ENCODE measurements around the gene NLRP1. TPM values are rescaled to one million over a fixed set of nuclear protein-coding genes. Genes with fewer than 3 reads are reported as not detected.

Gene NLRP1
- total and polyA plus RNA-seq, 9 of the 15 experiments (the other 6 are each of a cell fraction or from before 2014, with no cell fraction given): 4.0 to 69.4 (median 27.7) TPM

GRCh38 chr17:5615476-5615875, 31.2 kb upstream of the NLRP1 start:
- Histone ChIP-seq H3K9ac (ENCODE audit: insufficient read depth in 1 of 2, low read depth in 2 of 2, low read length in 2 of 2) (no peak overlapping the region), H3K27me3 (ENCODE audit: control insufficient read depth in 2 of 2, insufficient read depth in 2 of 2, low read length in 2 of 2) (no peaks in the 10 kb centered on the region), H3K36me3 (ENCODE audit: control insufficient read depth, insufficient read depth, low read length) (peaks cover 73% of the 10 kb centered on the region), H3K79me2 (ENCODE audit: control insufficient read depth, insufficient read depth, low read length) (peaks cover 92% of the 10 kb centered on the region), H3K9me3 (replicated peaks; ENCODE audit: control insufficient read depth, insufficient read depth, low read depth, low read length) (no peaks in the 10 kb centered on the region), H4K20me1 (replicated peaks; ENCODE audit: control insufficient read depth, insufficient read depth, low read length) (peaks cover 44% of the 10 kb centered on the region), H3K9me1 (ENCODE audit: control insufficient read depth, insufficient read depth, low read length) (peaks cover 4% of the 10 kb centered on the region), H3K27ac (ENCODE audit: extremely low read depth, low read depth, low read length) (no peak overlapping the region), H3K4me1 (replicated peaks in 1 of 2; ENCODE audit: control insufficient read depth in 2 of 2, insufficient read depth in 2 of 2, low read length in 2 of 2) (peaks cover 3 to 10% of the 10 kb centered on the region in 2 experiments; a peak in 3 of 5 replicates), H3K4me2 (ENCODE audit: insufficient read depth, low read length) (no peak overlapping the region), H2AFZ (ENCODE audit: low read depth, low read length) (no peak overlapping the region), H3K4me3 (no peak overlapping the region)
- no TSS peak for BruUV-seq (replicated peaks)
- CTCF ChIA-PET (ENCODE audit: low intra/inter-chr PET ratio): no interaction called here
- TF ChIP-seq HMGXB4 (CRISPR knock-in tag; IDR thresholded peaks at IDR 0.05) (no peak), CEBPB (tag; IDR thresholded peaks at IDR 0.05) (no peak), ZNF324 (CRISPR knock-in tag; IDR thresholded peaks at IDR 0.05) (no peak), CBFA2T3 (IDR thresholded peaks at IDR 0.05) (no peak), DIDO1 (tag; IDR thresholded peaks at IDR 0.05; ENCODE audit: low read depth) (no peak), ARNT (IDR thresholded peaks at IDR 0.05) (no peak), BHLHE40 (IDR thresholded peaks at IDR 0.05; ENCODE audit: low read length) (no peak), ZNF583 (CRISPR knock-in tag; IDR thresholded peaks at IDR 0.05) (no peak), CREB5 (CRISPR knock-in tag; IDR thresholded peaks at IDR 0.05) (no peak), ZNF436 (CRISPR knock-in tag; IDR thresholded peaks at IDR 0.05) (no peak), TCF3 (CRISPR knock-in tag; IDR thresholded peaks at IDR 0.05) (no peak)
- ATAC-seq (no peak), DNase-seq (ENCODE audit: extremely low read depth in 1 of 4, low spot score in 3 of 4) (no peak), FAIRE-seq (no peak)
- POLR2A ChIA-PET: interaction anchor here (0.5 to 2.1 kb wide), 5 partner anchors 11 to 57 kb away, joined by 3 to 15 read pairs (median 6); no protein-coding TSS in a partner anchor
- intact Hi-C loops (cut with micrococcal nuclease) (no loop called here), in situ Hi-C loops (cut with MboI) (no loop called here)
- 100% methylated on average over 2 of the region's 2 CpGs for WGBS (ENCODE audit: insufficient coverage, low coverage, missing lambda C conversion rate)

Measured in K562 (cell line).